ENCODE results near the gene TSPAN12. TPM values are rescaled to one million over a fixed set of nuclear protein-coding genes. Genes with fewer than 3 reads are reported as not detected.

The TSPAN12 gene
- total RNA-seq, 1 experiment from 2014 or later, result 1.4 TPM

DNA sequence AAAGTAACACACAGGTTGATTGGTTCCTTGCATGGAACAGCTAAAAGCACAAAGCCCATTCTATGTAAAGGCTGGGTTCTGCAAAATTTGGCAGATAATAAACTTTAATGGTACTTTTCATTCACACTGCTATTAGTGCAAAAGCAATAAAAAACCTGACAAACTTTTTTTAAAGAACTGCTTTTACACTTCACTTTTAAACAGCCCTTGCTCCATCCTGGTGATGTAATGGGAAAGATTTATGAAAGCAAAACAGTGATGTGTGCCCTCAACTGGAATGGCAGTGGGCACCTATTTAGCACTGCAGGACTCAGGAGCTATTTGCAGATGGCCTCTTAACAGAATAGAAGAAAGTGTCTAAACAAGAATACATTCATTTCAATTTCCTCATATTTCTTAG is 44.9 kb downstream of the TSPAN12 start:
- Histone ChIP-seq H3K36me3 (ENCODE audit: control insufficient read depth, insufficient read depth, low read length) (no peaks in the 10 kb centered on the region), H3K27me3 (ENCODE audit: control insufficient read depth, insufficient read depth, low read length) (peaks cover 2% of the 10 kb centered on the region; the same call in 1 of the 2 replicates), H3K27ac (ENCODE audit: low read length) (no peak overlapping the region), H3K4me1 (ENCODE audit: control insufficient read depth, insufficient read depth, low read length) (no peaks in the 10 kb centered on the region), H3K9me3 (ENCODE audit: control insufficient read depth, insufficient read depth, low read depth, low read length) (no peaks in the 10 kb centered on the region), H3K4me3 (ENCODE audit: low read depth in 2 of 2, low read length in 2 of 2) (no peak overlapping the region)
- CTCF ChIA-PET, result no interaction called here
- no peak for ATAC-seq
- POLR2A ChIA-PET, result no interaction called here
- DNase-seq (ENCODE audit: low read depth, low spot score), result no peak
- in situ Hi-C loops (cut with HindIII; ENCODE audit: low pct_unique_long_range_greater_than_20kb, low sequenced_read_pairs) (no loop called here), intact Hi-C loops (cut with micrococcal nuclease; ENCODE audit: unreplicated experiment) (no loop called here)
- TF ChIP-seq POLR2AphosphoS5 (IDR thresholded peaks at IDR 0.05; ENCODE audit: low read depth, low read length) (no peak), TCF7L2 (IDR thresholded peaks at IDR 0.05; ENCODE audit: low read depth, low read length) (no peak), SIN3A (IDR thresholded peaks at IDR 0.05; ENCODE audit: borderline replicate concordance, insufficient read depth, low read depth, low read length) (no peak)
- TF ChIP-seq, protein P1, sequence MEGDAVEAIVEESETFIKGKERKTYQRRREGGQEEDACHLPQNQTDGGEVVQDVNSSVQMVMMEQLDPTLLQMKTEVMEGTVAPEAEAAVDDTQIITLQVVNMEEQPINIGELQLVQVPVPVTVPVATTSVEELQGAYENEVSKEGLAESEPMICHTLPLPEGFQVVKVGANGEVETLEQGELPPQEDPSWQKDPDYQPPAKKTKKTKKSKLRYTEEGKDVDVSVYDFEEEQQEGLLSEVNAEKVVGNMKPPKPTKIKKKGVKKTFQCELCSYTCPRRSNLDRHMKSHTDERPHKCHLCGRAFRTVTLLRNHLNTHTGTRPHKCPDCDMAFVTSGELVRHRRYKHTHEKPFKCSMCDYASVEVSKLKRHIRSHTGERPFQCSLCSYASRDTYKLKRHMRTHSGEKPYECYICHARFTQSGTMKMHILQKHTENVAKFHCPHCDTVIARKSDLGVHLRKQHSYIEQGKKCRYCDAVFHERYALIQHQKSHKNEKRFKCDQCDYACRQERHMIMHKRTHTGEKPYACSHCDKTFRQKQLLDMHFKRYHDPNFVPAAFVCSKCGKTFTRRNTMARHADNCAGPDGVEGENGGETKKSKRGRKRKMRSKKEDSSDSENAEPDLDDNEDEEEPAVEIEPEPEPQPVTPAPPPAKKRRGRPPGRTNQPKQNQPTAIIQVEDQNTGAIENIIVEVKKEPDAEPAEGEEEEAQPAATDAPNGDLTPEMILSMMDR (IDR thresholded peaks at IDR 0.05), result no peak
- TF ChIP-seq, protein P2, sequence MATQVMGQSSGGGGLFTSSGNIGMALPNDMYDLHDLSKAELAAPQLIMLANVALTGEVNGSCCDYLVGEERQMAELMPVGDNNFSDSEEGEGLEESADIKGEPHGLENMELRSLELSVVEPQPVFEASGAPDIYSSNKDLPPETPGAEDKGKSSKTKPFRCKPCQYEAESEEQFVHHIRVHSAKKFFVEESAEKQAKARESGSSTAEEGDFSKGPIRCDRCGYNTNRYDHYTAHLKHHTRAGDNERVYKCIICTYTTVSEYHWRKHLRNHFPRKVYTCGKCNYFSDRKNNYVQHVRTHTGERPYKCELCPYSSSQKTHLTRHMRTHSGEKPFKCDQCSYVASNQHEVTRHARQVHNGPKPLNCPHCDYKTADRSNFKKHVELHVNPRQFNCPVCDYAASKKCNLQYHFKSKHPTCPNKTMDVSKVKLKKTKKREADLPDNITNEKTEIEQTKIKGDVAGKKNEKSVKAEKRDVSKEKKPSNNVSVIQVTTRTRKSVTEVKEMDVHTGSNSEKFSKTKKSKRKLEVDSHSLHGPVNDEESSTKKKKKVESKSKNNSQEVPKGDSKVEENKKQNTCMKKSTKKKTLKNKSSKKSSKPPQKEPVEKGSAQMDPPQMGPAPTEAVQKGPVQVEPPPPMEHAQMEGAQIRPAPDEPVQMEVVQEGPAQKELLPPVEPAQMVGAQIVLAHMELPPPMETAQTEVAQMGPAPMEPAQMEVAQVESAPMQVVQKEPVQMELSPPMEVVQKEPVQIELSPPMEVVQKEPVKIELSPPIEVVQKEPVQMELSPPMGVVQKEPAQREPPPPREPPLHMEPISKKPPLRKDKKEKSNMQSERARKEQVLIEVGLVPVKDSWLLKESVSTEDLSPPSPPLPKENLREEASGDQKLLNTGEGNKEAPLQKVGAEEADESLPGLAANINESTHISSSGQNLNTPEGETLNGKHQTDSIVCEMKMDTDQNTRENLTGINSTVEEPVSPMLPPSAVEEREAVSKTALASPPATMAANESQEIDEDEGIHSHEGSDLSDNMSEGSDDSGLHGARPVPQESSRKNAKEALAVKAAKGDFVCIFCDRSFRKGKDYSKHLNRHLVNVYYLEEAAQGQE (IDR thresholded peaks at IDR 0.05; ENCODE audit: insufficient read depth in 1 of 2, low read depth in 2 of 2, low read length in 1 of 2), result no peak
- no TSS peak for BruUV-seq (replicated peaks)

DNA sequence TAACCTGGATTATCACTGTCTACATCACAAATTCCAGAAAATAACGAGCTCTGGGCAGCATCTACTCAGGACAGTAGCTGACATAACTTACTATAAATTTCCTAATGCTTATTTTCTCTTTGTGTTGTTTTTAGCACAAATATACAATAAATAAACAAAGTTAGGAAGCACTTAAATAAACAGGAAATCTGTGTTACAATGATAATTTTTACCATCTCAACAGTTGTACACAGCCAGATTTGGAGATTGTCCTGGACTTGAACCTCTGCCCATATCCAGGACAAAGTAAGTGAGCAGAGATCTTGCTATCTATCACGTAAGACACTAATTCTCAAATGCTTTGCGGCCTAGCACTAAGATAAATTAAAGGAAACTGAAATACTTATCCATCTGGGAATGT is 48.7 kb downstream of the TSPAN12 start:
- TF ChIP-seq TCF7L2 (IDR thresholded peaks at IDR 0.05; ENCODE audit: low read depth, low read length), result no peak
- TF ChIP-seq SIN3A (IDR thresholded peaks at IDR 0.05; ENCODE audit: borderline replicate concordance, insufficient read depth, low read depth, low read length), result no peak
- TF ChIP-seq, protein P2 (IDR thresholded peaks at IDR 0.05; ENCODE audit: insufficient read depth in 1 of 2, low read depth in 2 of 2, low read length in 1 of 2), result no peak
- TF ChIP-seq POLR2AphosphoS5 (IDR thresholded peaks at IDR 0.05; ENCODE audit: low read depth, low read length), result no peak
- TF ChIP-seq, protein P1 (IDR thresholded peaks at IDR 0.05), result no peak
- CTCF ChIA-PET, result no interaction called here
- BruUV-seq (replicated peaks), result no TSS peak
- Histone ChIP-seq H3K9me3 (ENCODE audit: control insufficient read depth, insufficient read depth, low read depth, low read length) (no peaks in the 10 kb centered on the region), H3K4me1 (ENCODE audit: control insufficient read depth, insufficient read depth, low read length) (no peaks in the 10 kb centered on the region), H3K27me3 (ENCODE audit: control insufficient read depth, insufficient read depth, low read length) (no peaks in the 10 kb centered on the region), H3K36me3 (ENCODE audit: control insufficient read depth, insufficient read depth, low read length) (no peaks in the 10 kb centered on the region), H3K27ac (ENCODE audit: low read length) (no peak overlapping the region), H3K4me3 (ENCODE audit: low read depth in 2 of 2, low read length in 2 of 2) (no peak overlapping the region)
- intact Hi-C loops (cut with micrococcal nuclease; ENCODE audit: unreplicated experiment), result loop anchor here (5.0 kb wide), 1 partner anchor 298 kb away; no protein-coding TSS in a partner anchor
- DNase-seq (ENCODE audit: low read depth, low spot score) (no peak), ATAC-seq (no peak)
- POLR2A ChIA-PET, result no interaction called here
- in situ Hi-C loops (cut with HindIII; ENCODE audit: low pct_unique_long_range_greater_than_20kb, low sequenced_read_pairs), result no loop called here
